GM21723 (cell line): Measurements from ENCODE around the gene TANGO2.

Experiments used
- ATAC-seq: cut with Tn5 transposase; IDR thresholded peaks from one replicate; pipeline ENCODE4 v1.9.1; 2021; ENCODE audit warnings: mild to moderate bottlenecking, moderate library complexity; ENCODE audit not compliant: unreplicated experiment

TANGO2 gene

DNA sequence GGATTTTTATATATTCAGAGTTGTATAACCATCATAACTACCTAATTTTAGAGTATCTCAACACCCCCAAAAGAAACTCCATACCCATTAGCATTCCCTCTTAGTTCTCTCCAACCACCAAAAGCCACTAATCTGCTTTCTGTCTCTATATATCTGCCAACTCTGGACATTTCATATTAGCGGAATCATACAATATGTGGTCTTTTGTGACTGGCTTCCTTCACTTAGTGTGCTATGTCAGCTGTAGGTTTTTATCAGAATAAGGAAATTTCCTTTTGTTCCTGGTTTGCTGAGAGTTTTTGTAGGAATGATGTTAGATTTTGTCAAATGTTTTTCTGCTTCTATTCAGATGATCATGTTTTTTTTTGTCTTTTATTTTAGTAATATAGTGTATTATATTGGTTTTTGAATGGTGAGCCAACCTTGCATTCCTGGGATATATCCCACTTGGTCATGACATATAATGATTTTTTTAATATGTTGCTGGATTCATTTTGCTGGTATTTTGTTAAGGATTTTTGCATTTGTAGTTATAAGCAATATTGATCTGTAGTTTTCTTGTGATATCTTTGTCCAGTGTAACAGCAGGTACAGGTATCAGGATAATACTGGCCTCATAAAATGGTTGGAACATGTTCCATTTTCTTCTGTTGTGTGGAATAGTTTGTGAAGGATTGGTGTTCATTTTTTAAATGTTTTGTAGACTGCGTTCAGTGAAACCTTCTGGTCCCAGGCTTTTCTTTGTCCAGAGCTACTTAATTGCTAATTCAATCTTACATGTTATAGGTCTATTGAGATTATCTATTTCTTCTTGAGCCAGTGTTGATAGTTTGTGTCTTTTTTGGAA lies 75.9 kb downstream of the TANGO2 start:
- no peak for ATAC-seq

DNA sequence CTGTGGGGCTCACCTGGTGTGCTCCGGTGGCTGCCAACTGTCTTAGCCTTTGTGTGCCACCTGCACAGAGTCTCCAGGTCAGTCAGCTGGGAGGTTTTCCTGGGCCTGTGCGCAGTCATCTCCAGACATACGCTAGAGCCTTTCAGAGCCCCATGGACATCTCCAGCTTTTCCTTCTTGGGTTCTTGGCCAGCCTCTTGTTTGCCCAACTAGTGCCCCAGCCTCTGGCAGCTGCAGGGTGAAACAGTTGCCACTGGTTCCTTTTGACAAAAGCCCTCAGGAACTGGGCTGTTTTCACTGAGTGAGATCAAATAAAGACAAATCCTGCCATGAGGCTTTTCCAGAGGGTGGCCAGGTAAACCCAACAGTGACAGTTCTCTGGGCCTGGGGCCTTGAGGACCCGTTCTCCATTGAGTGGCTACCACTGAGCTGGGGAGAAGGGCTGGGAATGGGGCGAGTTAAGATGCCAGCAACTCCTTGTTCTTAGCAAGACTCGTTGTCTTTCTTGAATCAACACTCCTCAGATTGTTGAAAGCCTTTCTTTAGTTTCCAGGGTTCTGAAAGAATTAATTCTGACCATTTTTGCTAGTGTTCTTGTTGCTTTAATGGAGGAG lies 78.3 kb downstream of the TANGO2 start:
- no peak for ATAC-seq

DNA sequence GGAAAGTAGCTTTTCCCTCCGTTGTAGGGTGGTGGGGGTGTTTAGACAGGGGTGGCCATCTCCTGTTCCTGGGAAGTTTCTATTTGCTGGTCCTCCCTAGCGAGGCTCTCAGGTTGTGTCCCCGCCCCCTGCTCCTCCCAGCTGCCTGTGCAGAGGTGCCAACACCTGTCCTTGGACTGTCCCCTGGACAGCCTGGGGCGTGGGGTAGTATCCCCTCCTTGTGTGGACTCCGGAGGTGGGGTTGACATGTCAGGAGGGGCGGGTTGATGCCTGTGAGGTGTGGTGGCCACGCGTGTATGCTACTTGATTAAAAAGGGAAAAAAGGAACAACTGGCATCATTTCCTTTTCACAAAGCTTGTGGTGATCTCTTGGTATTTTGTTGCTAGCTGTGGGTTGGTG lies 80.7 kb downstream of the TANGO2 start:
- no peak for ATAC-seq

DNA sequence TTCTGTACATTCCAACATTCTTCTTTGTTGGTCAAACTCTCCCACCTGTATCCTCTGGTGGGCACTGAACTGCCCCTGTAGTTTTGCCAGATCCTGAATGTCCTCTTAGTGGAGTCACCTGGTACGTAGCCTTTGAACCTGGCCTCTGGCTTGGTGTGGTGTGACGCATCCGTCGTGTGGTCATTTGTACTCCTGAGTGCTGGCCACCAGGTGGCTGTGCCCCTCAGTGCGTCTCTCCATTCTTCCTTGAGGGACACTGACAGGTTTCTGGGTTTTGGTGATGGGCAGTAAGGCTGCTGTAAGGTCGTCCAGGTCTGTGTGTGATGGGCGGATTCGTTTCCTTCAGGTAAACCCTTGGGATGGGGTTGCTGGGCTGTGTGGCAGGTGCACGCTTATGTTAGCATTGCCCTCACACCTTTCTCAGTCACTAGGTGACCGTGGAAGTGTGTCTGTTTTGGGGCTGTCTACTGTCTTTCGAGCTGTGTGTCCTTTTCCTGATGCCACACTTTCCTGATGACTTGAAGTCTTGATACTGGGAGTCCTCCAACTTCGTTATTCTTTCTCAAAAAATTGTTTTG lies 81.4 kb downstream of the TANGO2 start:
- ATAC-seq, result no peak

DNA sequence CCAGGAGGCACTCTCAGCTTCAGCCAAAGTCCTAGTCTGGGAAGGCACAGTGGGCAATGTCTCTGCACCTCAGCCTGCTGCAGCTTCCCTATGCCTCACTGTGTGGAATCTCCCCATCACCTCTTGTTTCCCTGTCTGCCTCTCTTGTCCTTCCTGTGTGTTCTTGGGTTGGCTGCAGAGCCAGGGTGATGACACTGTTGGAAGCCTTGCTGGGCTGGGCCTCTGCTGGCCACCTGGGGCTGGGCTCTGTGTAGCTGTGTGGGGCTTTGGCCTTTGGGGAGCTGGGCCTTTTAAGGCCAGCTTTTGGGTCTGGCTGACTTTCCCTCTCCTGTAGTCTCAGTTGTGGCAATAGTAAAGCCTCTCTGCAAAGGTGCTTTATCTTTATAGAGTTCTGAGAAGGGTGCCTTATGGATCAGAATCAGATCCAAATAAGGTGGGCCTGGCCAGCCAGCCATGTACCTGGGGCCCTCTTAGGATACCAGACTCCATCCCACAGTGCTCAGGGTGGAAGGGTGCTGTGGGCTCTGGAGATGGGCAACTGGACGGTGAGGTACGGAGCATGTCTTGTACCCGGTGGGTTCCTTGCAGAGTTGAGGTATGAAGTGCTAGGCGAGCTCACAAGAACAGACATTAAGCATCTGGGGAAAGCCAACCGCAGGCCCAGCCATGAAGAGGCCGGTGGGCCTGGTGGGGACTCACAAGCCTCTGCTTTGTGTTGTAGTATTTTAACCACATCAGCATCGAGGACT lies 84.7 kb downstream of the TANGO2 start:
- ATAC-seq, result no peak

DNA sequence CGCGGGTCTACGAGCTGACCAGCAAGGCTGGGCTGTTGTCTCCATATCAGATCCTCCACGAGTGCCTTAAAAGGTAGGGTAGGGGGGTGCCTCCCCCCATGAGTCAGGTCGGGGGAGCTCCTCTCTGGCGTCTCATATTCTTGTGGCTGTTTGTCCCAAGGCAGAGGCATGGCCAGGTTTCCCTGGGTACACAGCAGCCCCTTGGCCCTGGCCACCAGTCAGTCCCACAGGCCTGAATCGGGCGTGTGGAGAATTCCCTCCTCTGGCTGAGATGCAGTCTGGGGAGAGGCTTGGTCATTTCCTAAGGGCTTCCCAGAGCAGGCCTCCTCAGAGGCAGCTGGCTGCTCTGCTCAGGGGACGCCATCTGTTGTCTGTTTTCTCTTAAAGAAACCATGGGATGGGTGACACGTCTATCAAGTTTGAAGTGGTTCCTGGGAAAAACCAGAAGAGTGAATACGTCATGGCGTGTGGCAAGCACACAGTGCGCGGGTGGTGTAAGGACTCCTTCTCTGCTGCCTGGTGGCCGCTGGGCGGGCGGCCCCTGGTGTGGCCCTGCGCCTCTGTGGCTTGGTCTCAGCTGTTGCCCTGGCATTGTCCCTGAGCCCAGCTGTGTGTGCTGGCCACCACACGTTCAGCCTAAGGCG lies 85.4 kb downstream of the TANGO2 start:
- no peak for ATAC-seq

DNA sequence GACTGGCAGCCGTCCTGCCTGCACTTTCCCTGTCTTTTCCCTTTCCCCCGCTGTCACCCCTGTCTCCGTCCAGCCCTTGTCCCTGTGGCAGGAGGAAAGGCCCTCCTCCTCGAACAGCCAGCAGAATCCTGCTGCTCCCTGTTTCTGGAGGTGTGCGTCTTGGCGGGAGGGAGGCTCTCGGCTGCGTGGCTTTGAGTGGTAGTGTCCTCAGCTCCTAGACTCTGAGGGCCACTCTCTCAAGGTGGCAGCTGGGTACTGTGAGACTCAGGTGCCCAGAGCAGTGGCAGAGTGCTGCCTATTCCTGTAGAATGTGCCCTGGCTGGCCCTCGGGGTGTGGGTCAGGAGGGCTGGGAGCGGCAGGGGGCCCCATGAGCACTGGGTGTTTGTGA lies 85.9 kb downstream of the TANGO2 start:
- no peak for ATAC-seq

DNA sequence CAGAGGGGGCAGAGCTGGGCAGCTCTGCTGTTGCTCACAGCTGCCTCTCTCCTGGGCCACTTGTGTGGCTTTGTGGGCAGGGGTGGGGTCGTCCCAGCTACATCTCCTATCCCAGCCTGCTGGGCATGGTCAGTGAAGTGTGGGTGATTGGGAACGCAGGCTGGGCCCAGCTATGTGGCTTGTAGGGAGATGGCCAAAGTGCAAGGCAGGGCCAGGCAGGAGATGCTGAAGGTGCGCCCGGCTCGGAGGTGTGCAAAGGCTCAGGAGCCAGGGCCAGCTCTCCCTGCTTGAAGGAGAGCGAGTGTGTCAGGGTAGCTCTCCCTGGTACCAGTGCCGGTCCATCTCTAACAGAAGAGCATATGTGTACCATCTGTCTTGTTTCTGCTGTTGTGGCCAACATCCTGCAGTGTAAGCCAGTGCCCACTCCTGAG lies 86.6 kb downstream of the TANGO2 start:
- no peak for ATAC-seq

DNA sequence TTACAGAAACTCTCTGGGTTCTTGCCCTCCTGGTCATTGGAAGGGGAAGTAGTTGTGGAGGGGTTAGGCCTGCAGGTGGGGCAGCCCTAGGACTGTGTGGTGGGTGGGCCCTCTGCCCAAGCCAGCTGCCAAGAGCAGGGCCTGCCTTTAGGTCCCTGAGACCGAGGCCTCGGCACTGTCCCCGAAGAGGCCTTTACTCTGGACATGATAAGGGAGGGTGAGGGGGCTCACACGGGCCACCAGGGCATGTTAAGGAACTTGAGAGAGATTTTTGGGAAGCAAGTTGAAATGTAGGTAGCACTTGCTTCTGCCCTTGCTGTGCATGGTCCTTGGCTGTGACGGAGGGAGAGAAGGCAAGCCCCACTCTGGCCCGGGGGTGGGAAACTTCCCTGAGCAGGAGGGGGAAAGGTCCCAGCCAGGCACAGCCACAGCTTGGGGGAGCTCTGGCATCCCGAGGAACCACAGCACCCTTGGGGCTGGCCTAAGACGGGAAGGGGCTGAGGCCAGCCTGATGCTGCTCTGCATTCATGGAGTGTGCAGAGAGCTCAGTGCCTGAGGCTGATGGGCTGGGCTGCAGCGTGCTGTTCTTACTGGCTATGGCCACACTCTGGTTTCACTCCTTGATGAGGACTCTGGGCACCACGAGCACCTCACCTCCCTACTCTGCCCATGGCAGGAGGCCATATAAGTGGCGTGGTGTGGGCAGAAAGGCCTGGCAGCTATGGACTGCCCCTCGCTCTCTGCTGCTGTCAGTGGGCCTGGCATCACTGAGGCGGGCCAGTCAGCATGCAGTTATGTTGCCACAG lies 87.2 kb downstream of the TANGO2 start:
- no peak for ATAC-seq

DNA sequence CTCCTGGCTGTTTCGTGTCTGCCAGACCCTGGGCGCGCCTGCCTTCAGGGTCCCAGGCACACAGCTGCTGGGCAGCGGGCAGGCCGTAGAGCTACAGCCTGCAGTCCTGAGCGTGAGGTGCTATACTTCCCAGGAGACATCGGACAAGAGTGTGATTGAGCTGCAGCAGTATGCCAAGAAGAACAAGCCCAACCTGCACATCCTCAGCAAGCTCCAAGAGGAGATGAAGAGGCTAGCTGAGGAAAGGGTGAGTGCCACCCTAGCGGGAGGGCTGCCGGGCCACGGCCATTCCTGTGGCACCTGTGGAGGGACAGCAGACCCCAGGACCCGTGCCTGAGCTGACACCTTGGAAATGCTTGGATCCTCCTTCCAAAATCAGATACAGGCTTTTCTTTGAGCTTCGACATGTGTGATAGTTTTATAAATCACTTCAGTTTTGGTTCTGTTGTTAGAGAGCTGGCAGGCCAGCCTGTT lies 87.9 kb downstream of the TANGO2 start:
- ATAC-seq, result no peak

DNA sequence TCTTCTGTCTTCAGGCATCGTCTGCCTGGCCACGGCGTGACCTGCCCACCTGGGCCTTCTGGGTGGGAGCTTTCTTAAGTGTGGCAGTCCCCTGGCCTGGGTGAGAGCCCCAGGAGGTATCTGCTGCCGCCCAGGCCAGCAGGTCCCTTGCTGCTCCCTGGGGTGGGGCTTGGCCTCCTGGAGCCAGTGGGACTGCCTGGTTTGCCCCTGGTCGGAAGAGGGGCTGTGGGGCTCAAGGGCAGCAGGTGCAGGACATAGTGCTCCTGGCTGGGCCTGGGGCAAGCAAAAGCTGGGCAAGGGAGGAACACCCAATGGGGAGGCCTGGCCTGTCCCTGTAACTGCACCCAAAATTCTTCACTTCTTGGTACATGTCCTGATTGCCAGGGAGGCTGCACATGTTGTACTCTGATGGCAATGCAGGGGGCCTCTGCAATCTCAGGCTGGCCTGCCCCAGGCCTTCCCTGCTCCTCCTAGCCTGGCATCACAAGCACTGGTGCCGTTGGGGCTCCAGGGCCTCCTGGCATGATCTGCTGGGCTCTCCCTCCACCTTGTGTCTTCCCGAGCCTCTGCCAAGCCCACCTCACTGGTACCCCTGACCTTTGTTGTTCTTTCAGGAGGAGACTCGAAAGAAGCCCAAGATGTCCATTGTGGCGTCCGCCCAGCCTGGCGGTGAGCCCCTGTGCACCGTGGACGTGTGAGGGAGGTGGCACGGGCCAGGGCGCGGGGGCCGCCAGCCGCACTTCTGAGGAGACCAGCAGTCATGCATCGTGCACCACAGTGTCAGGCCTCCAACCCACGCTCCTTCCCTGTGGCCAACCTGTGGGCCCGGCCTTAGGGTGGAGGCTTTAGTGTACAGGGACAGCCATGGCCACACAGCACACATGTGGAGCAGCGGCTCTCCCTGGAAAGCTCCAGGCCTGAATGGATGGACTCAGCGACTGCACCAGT lies 88.8 kb downstream of the TANGO2 start:
- ATAC-seq, result no peak

DNA sequence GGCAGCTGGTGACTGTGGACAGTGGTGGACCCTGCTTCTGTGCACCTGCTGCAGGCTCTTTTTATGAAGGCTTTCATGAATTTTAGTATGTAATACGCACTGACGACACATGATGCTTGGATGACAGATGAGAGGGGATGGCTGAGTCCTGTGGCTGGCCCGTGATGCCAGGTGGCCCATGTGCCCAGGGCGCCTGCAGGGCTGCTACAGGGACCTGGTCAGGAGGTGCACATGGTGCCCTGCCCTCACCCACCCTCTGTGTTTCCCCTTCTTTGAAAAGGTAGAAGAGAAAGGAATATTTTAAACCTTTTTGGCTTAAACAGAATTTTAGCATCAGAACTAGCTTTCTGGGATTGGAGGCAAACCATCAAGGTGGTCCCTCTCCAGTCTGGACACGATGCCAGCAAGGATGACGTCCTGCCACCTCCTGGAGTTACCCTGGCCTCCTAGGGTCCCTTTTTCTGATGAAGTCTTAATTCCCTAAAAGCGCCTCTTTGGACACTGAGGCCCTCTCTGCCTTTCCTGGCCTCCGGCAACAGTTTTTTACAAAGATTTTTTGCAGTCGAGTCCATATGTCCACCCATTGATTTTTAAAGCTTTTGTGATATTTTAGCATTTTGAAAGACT lies 89.6 kb downstream of the TANGO2 start:
- no peak for ATAC-seq

DNA sequence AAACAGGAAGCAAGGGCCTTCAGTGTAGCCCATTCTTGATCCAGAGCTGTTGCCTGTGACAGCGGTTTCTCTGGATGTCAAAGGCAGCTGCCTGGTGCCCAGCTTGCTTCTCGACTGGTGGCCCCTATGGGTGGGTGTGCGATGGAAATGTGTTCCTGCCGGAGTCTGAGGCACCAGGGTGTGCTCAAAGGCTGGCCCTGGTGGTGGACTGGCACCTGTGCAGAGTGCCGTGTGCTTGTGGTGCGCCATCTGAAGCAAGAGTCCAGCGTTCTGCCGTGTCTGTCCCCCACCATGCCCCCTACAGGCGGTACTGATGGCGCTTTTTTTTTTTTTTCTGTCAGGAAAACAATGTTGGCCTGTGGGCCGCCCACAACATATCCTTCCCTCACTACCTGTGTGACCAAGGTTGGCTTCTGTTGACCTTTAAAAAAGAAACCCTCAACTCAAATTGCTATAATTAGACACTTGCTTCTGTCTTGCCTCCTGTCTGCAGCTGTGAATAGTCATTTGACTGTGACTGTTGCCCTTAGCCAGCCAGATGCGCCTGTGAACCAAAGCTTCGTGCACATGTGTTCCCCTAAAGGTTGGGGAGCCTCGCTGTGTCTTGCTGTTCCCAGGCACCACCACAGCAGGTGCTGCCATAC lies 90.3 kb downstream of the TANGO2 start:
- ATAC-seq, result no peak

DNA sequence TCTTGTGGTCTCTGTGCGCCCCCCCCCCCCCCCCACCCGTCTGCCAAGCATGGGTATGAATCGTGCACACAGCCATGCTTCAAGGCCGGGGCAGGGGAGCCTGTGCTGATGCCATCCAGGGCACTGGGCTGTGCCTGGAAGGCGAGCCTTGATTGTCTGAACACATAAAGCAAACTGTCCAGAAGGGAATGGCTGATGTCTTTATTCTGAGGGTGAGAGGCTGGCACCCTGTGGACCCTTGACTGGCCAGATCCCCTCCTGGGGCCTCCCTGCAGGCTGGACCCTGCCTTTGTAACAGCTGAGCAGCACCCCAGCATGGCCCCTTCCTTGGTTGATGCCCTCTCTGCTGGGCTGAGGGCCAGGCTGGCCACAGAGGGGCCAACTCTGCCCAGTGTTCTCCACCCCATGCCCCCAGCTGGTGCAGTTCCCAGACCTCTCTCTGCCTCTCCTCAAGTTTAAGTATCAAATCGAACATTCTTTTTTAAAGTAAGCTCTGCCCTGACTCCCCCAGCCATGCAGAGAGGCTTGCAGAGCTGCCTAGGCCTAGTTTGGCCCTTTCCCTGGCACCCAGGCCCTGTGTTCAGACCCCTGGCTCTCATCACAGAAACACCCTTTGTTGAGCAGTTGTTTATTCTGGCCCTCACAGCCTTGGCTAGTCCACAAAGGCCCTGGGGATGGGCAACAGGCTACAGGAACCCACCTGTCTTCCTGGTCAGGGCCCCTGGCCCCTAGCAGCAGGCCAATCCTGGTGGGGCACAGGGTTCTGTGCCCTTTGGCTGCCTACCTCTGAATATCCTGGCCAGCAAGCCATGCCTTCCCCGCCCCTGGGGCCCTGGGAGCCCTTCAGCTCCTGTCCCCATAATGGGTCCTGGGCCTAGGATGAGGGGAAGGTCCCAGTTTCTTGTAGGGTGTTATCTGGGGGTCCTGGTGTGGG lies 91.0 kb downstream of the TANGO2 start:
- no peak for ATAC-seq

DNA sequence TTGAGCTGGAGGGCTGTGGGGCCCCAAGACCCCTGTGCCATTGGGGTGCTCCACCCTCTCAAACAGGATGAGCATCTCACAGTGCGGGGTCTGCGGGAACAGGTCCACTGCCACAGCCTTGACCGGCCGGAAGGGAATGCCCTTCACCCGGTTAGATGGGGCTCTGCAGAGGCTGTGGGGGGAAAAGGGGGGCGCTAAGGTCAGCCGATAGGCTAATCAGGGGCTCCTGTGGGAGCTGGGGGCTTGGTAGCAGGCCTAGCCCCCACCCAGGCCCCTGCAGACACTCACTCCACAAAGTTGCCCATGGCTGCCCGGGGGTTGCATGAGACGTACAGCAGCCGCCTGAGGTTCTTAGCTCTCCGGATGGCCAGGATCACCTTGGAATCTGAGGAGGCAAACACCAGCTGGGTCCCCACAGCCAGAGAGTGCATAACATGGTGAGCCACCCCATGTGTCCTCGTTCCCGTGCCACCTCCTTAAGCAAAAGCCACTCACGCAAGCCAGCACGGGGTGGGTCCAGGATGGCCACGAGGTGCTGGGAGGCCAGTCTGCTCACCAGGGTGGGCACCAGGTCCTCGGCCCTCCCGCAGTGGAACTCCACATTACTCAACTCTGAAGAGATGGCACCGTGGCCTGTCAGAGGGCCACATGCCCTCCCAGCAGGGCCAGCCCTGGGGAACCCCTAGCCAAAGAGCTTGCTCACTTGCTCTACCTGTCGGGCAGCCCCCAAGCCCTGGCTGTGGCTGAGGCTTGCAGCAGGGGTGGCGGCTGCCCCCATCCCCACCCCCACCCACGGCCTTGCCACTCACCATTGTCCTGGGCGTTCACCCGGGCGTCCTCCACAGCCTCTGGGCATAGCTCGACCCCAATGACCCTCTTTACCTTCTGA lies 92.0 kb downstream of the TANGO2 start:
- ATAC-seq, result no peak
